GM23248 (cell line): ENCODE data around the gene CRY1.

ENCODE experiments used
- EZH2 ChIP-seq: fragments of 200-600 bp; sonication (generic); IDR thresholded peaks from 2 replicates; pipeline ENCODE4 v1.6.1; 2018; ENCODE audit warnings: antibody characterized with exemption, mild to moderate bottlenecking; ENCODE audit not compliant: insufficient read depth, poor library complexity, severe bottlenecking
- EZH2phosphoT487 ChIP-seq: fragments of 200-600 bp; sonication (generic); IDR thresholded peaks from 2 replicates; pipeline ENCODE4 v1.6.1; 2018; ENCODE audit warnings: antibody characterized with exemption, moderate library complexity, mild to moderate bottlenecking, low read depth; ENCODE audit not compliant: insufficient read depth

DNA sequence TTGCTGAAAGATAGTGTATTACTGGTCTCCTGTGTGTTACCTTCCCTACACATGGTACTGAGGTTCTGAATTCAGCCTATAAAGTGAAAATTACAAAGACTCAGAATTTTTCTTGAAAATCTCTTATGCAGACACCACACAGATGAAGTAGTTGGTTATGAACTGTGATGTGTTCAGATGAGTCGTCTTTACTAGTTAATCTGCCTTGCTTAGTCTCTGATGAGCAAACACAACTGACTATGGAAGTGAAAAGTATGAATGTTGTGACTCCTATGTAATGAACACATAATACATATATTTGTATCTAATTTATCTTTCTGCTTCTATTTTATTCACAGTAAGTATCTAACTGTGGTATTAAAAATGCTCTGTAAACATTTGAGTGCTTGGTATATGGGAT, 111.1 kb downstream of the CRY1 start:
- TF ChIP-seq EZH2phosphoT487 (no peak), EZH2 (no peak)
